KOPT-K1 (cell line): ENCODE results near the gene CHST13.

Experiments
- H3K27ac ChIP-seq: fragments of 200-600 bp; sonication (generic); 2 replicates; pipeline ENCODE4 v1.5.1; 2016; ENCODE audit warnings: antibody characterized with exemption, mild to moderate bottlenecking, low read depth, low read length; ENCODE audit not compliant: poor library complexity, severe bottlenecking
- H3K36me3 ChIP-seq: fragments of 200-600 bp; sonication (generic); 2 replicates; pipeline ENCODE4 v1.5.1; 2017; ENCODE audit warnings: antibody characterized with exemption, mild to moderate bottlenecking, low read length, moderate library complexity; ENCODE audit not compliant: insufficient read depth
- H3K9me3 ChIP-seq: fragments of 200-600 bp; sonication (generic); 2 replicates; pipeline ENCODE4 v1.5.1; 2017; ENCODE audit warnings: antibody characterized with exemption, low read length, mild to moderate bottlenecking; ENCODE audit not compliant: insufficient read depth, poor library complexity, severe bottlenecking

Gene CHST13

DNA sequence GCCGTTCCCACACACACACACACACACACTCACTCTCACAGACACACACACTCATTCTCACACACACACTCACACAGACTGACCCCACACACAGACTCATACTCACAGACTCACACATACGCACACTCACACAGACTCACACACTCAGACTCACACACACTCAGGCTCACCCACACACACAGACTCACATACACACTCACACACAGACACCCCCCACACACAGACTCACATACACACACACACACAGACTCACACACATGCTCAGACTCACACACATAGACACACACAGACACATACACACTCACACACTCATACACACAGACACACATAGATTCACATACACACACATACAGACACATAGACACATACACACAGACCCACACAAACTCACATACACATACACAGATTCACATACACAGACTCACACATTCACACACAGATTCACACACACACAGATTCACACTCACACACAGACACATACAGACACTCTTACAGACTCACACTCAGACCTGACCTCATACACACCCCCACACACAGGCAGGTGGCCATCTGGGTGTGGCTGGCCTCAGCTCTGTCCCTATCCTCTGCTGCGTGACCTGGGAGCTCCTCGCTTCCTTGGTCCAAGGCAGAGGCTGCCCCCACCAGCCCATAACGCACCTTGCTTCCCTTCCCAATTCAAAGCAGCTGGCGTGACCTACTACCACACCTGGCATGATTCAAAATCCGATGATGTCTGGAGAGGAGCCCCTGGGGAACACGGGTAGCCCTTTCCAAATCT, 32.9 kb downstream of the CHST13 start:
- Histone ChIP-seq H3K36me3 (no peaks in the 10 kb centered on the region), H3K27ac (no peak overlapping the region)

GRCh38 chr3:126557415-126557745, 33.4 kb downstream of the CHST13 start:
- H3K36me3 ChIP-seq = no peaks in the 10 kb centered on the region
- H3K9me3 ChIP-seq = peaks cover under 1% of the 10 kb centered on the region
- no peak overlapping the region for H3K27ac ChIP-seq

More for the DNA sequence above, 32.9 kb downstream of the CHST13 start:
- H3K9me3 ChIP-seq = no peaks in the 10 kb centered on the region

DNA sequence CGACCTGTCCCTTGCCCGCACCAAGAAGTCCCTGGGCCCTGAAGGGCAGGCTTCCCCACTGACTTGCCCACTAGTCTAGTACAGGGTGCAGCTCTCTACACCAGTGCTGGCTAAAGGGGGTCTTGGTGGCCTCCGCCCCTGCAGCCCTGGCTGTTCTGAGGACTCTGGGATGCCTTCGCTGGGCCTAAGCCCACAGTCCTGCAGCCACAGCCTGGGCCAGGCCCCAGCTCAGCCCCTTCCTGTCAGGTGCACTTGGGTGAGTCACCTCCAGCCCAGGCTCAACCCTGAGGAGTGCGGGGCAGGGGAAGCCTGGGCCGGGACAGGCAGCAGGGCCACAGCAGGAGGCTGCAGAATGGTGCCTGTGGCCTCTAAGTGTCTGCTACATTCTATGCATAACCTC, 33.8 kb downstream of the CHST13 start:
- no peaks in the 10 kb centered on the region for H3K36me3 ChIP-seq
- peaks cover 4% of the 10 kb centered on the region for H3K9me3 ChIP-seq
- H3K27ac ChIP-seq = no peak overlapping the region

GRCh38 chr3:126558336-126559071, 34.5 kb downstream of the CHST13 start, which contains the start of gene C3orf22:
Gene C3orf22, minus strand, starts transcription at chr3:126558932. Its CDS starts 5,542 bp downstream, at chr3:126553390.
- Histone ChIP-seq H3K9me3 (peaks cover 6% of the 10 kb centered on the region), H3K27ac (no peak within 1 kb of the TSS), H3K36me3 (no peaks in the 10 kb centered on the region)

- H3K36me3 ChIP-seq = no peaks in the 10 kb centered on the region
- no peak overlapping the region for H3K27ac ChIP-seq
- peaks cover 6% of the 10 kb centered on the region for H3K9me3 ChIP-seq
These were observed 38.9 kb downstream of the CHST13 start for GRCh38 chr3:126562737-126563276.

DNA sequence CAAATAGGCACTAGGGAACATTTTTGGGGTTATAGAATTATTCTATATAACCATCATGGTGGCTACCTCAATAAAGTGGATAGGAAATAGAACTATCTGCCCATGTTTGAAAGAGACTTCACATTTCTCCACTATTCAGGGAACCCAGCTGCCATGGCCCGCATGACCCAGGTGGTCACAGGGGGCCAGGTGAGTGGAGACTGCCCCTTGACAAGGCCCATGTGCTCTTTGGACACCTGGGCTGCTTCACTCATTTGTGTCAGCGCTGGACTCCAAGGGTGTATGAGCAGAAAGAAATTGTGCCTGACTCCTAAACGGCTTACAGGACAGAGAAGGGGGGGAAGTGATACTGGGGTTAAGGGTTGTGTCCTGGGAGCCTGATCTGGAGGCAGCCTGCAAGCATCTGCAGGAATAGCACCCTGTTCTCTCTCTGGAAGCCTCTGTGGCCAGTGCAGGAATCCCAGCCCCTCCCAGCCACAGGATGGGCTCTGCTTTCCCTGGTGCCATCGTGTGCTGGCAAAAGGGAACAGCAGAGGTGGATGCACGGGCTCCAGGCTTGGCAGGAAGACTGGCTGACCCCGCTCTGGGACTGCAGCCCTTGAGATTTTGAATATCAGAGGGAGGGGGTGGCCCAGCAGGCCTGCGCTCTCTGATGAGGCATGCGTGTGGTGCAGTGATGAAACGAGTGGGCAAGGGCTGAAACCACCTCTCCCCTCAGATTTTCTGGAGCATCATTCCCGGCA, 43.9 kb downstream of the CHST13 start:
- Histone ChIP-seq H3K36me3 (no peaks in the 10 kb centered on the region), H3K27ac (no peak overlapping the region)

DNA sequence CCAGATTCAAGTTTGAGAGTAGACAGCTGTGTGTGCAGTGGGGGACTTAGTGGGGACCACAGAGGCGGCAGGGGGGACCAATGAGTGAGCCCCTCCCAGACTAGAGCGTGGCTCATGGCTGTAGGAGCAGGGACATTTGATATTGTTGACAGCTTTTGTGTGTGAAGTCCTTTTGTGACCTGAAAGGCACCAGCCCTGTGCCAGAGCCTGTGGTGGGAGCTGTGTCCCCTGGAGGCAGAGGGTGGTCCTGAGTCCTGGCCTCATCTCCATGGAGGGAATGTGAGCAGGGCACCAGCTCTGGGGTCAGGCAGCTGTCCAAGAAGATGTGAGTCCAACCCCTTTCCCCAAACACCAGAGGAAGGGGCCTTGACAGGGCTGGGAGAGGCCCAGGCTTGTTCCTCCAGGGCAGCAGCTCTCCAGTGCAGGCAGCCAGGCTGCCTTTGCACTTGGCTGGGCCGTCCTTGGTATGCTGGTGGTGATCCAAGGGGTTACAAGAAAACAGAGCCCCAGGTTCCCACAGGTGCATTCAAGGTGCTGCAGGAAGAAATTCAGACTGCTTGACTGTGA, 44.9 kb downstream of the CHST13 start:
- H3K9me3 ChIP-seq = no peaks in the 10 kb centered on the region
- H3K36me3 ChIP-seq = no peaks in the 10 kb centered on the region
- H3K27ac ChIP-seq = no peak overlapping the region

More for the DNA sequence above, 43.9 kb downstream of the CHST13 start:
- H3K9me3 ChIP-seq = peaks cover under 1% of the 10 kb centered on the region

DNA sequence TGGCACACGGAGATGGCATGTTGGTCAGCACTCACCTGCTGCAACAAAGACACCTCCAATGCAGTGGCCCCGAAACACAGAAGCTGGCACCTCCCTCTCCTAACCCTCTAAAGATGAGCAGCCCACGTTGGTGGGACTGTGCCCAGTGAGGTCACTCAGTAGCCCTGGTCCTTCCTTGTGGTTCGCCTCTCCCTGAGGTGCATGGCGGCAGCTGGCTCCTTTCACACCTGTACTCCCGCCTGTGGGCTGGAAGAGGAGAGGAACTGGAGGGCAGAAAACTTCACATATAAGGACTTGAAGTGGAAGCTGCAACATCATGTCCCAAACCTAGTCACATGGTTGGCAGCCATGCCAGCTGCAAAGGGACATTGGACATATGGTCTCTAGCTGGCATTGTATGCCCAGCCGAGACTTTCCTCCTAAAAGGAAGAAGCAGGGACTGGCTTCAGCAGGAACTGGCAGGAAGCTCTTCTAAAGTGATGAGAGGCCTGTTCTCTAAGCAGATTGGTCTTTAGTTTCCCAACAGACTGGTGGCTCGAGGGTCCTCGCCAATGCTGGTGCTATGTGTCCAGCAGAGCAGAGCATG, 45.5 kb downstream of the CHST13 start:
- Histone ChIP-seq H3K9me3 (no peaks in the 10 kb centered on the region), H3K36me3 (no peaks in the 10 kb centered on the region), H3K27ac (no peak overlapping the region)

GRCh38 chr3:126570103-126570541, 46.2 kb downstream of the CHST13 start:
- Histone ChIP-seq H3K36me3 (no peaks in the 10 kb centered on the region), H3K27ac (no peak overlapping the region), H3K9me3 (no peaks in the 10 kb centered on the region)

DNA sequence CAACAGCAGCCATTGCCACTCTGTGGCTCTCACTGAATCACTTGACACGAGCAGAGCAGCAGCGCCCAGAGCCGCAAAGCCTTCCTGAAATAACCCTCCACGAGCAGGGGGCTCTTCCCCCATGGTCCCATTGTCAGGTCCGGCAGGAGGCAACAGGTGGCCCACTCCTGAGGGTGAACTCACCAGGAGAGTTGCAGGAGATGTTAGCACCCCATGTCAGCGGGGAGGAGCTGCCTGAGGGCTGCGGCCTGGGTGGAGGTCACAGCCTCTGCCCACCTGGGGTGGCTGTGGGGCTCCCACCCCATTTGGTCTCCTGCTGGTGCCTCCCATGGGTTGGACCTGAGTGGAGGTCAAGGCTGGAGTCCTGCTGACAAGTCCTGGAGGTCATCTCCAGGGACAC, 47.1 kb downstream of the CHST13 start:
- Histone ChIP-seq H3K27ac (no peak overlapping the region), H3K36me3 (no peaks in the 10 kb centered on the region), H3K9me3 (no peaks in the 10 kb centered on the region)

GRCh38 chr3:126573492-126574117, 49.6 kb downstream of the CHST13 start:
- H3K27ac ChIP-seq = no peak overlapping the region
- H3K9me3 ChIP-seq = no peaks in the 10 kb centered on the region
- no peaks in the 10 kb centered on the region for H3K36me3 ChIP-seq

DNA sequence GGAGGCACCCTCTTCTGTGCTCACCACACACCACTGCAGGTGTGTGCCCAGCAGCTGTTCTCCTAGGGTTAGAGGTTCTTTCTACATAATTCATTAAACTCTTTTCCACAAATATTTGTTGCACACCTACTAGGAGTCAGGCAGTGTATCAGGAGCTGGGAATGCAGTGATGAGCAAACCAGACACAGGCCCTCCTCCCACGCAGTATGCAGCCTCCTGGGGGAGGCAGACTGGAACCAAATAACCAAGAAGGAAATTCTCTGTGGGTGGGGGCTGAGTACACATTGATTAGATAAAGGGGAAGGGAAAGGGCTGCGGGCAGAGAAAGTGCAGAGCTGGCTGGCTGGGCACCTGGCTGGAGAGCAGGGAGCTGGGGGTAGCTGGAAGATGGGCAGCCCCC, 53.3 kb downstream of the CHST13 start:
- Histone ChIP-seq H3K36me3 (no peaks in the 10 kb centered on the region), H3K9me3 (no peaks in the 10 kb centered on the region), H3K27ac (no peak overlapping the region)

- no peaks in the 10 kb centered on the region for H3K36me3 ChIP-seq
- no peaks in the 10 kb centered on the region for H3K9me3 ChIP-seq
- no peak overlapping the region for H3K27ac ChIP-seq
These were observed 54.7 kb downstream of the CHST13 start for GRCh38 chr3:126578702-126579101.

GRCh38 chr3:126580746-126581145, 56.8 kb downstream of the CHST13 start:
- H3K9me3 ChIP-seq = no peaks in the 10 kb centered on the region
- no peak overlapping the region for H3K27ac ChIP-seq
- H3K36me3 ChIP-seq = no peaks in the 10 kb centered on the region
